ENCODE data around the gene FUCA2.
"Not testable (repeated sequence)": the region's sequence is repeated elsewhere in the genome, so short reads cannot be mapped to it uniquely, and the experiment has no call there.

The FUCA2 gene

GRCh38 chr6:143447865-143448264, 63.7 kb downstream of the FUCA2 start:
- DNase-seq (ENCODE audit: low read depth in 2 of 2, low spot score in 1 of 2): not testable (repeated sequence)

All from stimulated activated CD8-positive, alpha-beta memory T cell treated with anti-CD3 and anti-CD28 coated beads, Interleukin-4, amount 100 ng/mL, for 4 hours (primary cell).